GM21786 (cell line): ENCODE data around the gene ANKRD20A1.
"Not testable (repeated sequence)": the region's sequence is repeated elsewhere in the genome, so short reads cannot be mapped to it uniquely, and the experiment has no call there.

Experiments used
- ATAC-seq: cut with Tn5 transposase; IDR thresholded peaks from one replicate; pipeline ENCODE4 v1.9.1; 2021; ENCODE audit not compliant: unreplicated experiment

Gene ANKRD20A1

GRCh38 chr9:67858871-67859270 is at the start of gene ANKRD20A1:
TSS of gene ANKRD20A1 (plus strand) at chr9:67858931. CDS start at chr9:67859427, 496 bp downstream.
- ATAC-seq: not testable (repeated sequence)

DNA sequence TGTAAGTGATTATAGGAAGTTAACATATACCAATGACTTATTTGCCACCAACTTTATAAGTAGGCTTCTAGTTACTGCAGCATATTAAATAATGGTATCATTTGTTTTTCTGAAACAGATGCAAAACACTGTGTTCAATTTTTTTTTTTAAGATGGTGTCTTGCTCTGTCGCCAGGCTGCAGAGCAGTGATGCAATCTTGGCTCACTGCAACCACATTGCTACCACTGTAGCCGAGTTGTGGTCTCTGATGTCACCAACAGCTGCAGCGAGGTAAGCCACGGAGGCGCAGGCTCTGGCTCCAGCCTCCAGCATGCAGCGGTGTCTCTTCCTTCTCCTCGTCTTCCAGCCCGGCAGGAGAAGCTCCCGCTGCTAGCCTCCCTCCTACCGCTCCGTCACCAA is 26.6 kb upstream of the ANKRD20A1 start:
- ATAC-seq: not testable (repeated sequence)
